Peyer's patch (tissue), 4 donors: ENCODE data around the gene EXTL1. TPM values are rescaled to one million over a fixed set of nuclear protein-coding genes. Genes with fewer than 3 reads are reported as not detected.

Experiments
- DNase-seq, 3 donors: peaks; one replicate each; pipeline ENCODE4 v3.0.0-alpha.2; 2017 to 2019
- H3K27ac ChIP-seq, 4 donors: fragments of 200-600 bp; sonication (generic); one replicate each; pipeline ENCODE4 v1.5.1; 2016 to 2019
- H3K27me3 ChIP-seq, 2 donors: fragments of 200-600 bp; sonication (generic); one replicate each; pipeline ENCODE4 v1.5.1; 2019
- H3K36me3 ChIP-seq, 3 donors: fragments of 200-600 bp; sonication (generic); one replicate each; pipeline ENCODE4 v1.5.1; 2016 to 2019
- H3K4me1 ChIP-seq, 4 donors: fragments of 200-600 bp; sonication (generic); one replicate each; pipeline ENCODE4 v1.5.1; 2016 to 2019
- H3K4me3 ChIP-seq, 4 donors: fragments of 200-600 bp; sonication (generic); 1 replicate in 3 of 4; 2 replicates in 1 of 4; pipeline ENCODE4 v1.5.1; 2016 to 2019; ENCODE audit warnings: mild to moderate bottlenecking in 1 of 4
- H3K9me3 ChIP-seq, 4 donors: fragments of 200-600 bp; sonication (generic); one replicate each; pipeline ENCODE4 v1.5.1; 2016 to 2019; ENCODE audit warnings: mild to moderate bottlenecking in 1 of 4
- CTCF ChIP-seq, 6 experiments: fragments of 450-650 bp in 4 of 6; fragments of 200-600 bp in 2 of 6; sonication (generic) in 1 of 6; IDR thresholded peaks; one replicate each; pipeline ENCODE4 v1.5.1; 2017 to 2019; ENCODE audit warnings: antibody characterized with exemption in 6 of 6, mild to moderate bottlenecking in 3 of 6, moderate library complexity in 1 of 6
- POLR2A ChIP-seq, 2 donors: fragments of 450-650 bp; IDR thresholded peaks; one replicate each; pipeline ENCODE4 v1.5.1; 2017; ENCODE audit warnings: antibody characterized with exemption in 2 of 2, mild to moderate bottlenecking in 2 of 2, moderate library complexity in 2 of 2
- total RNA-seq, 4 donors: library from RNA; depleted of rRNA; stranded (reverse); fragments of >200 nt; gene quantifications; one replicate each; pipeline ENCODE4 v1.1.0, GENCODE V29; 2016

Gene EXTL1
- total RNA-seq, 4 donors from 2014 or later = not detected

GRCh38 chr1:26041401-26041800, 19.8 kb downstream of the EXTL1 start:
- Histone ChIP-seq H3K36me3 (no peaks in the 10 kb centered on the region), H3K9me3 (no peaks in the 10 kb centered on the region), H3K4me1 (peaks cover 0 to 15% (median 6%) of the 10 kb centered on the region in 4 donors), H3K27me3 (peaks cover 0 to 14% of the 10 kb centered on the region in 2 donors), H3K4me3 (no peak overlapping the region), H3K27ac (no peak overlapping the region)
- no peak for DNase-seq
- no peak for TF ChIP-seq POLR2A (IDR thresholded peaks at IDR 0.05)
- no peak for TF ChIP-seq CTCF (IDR thresholded peaks at IDR 0.05)

- Histone ChIP-seq H3K27me3 (peaks cover 0 to 16% of the 10 kb centered on the region in 2 donors), H3K36me3 (no peaks in the 10 kb centered on the region), H3K4me1 (peaks cover 0 to 16% (median 6%) of the 10 kb centered on the region in 4 donors), H3K27ac (no peak overlapping the region), H3K4me3 (no peak overlapping the region), H3K9me3 (no peaks in the 10 kb centered on the region)
- TF ChIP-seq CTCF (IDR thresholded peaks at IDR 0.05) (no peak), POLR2A (IDR thresholded peaks at IDR 0.05) (no peak)
- no peak for DNase-seq
These were observed 20.4 kb downstream of the EXTL1 start for GRCh38 chr1:26041978-26042377.

GRCh38 chr1:26043765-26044164, 22.2 kb downstream of the EXTL1 start:
- no peak overlapping the region for H3K4me3 ChIP-seq
- peaks cover 0 to 16% (median 6%) of the 10 kb centered on the region in 4 donors for H3K4me1 ChIP-seq
- no peak for DNase-seq
- H3K9me3 ChIP-seq = no peaks in the 10 kb centered on the region
- TF ChIP-seq CTCF (IDR thresholded peaks at IDR 0.05) (no peak), POLR2A (IDR thresholded peaks at IDR 0.05) (no peak)
- no peaks in the 10 kb centered on the region for H3K36me3 ChIP-seq
- H3K27ac ChIP-seq = no peak overlapping the region
- peaks cover 0 to 16% of the 10 kb centered on the region in 2 donors for H3K27me3 ChIP-seq

- DNase-seq = no peak
- TF ChIP-seq CTCF (IDR thresholded peaks at IDR 0.05) (no peak), POLR2A (IDR thresholded peaks at IDR 0.05) (no peak)
- Histone ChIP-seq H3K27me3 (peaks cover 0 to 16% of the 10 kb centered on the region in 2 donors), H3K27ac (no peak overlapping the region), H3K9me3 (no peaks in the 10 kb centered on the region), H3K36me3 (no peaks in the 10 kb centered on the region), H3K4me3 (no peak overlapping the region), H3K4me1 (peaks cover 0 to 21% (median 6%) of the 10 kb centered on the region in 4 donors)
These were observed 22.8 kb downstream of the EXTL1 start for GRCh38 chr1:26044414-26044813.

- H3K27ac ChIP-seq = no peak overlapping the region
These were observed 23.6 kb downstream of the EXTL1 start for GRCh38 chr1:26044971-26045721.

More at GRCh38 chr1:26044971-26045721, 23.6 kb downstream of the EXTL1 start:
- H3K4me3 ChIP-seq = peak overlapping the region in 2 of 4 donors; percentile 40 to 44
- no peaks in the 10 kb centered on the region for H3K36me3 ChIP-seq
- peaks cover 0 to 16% of the 10 kb centered on the region in 2 donors for H3K27me3 ChIP-seq
- TF ChIP-seq CTCF (IDR thresholded peaks at IDR 0.05) = no peak
- no peak for TF ChIP-seq POLR2A (IDR thresholded peaks at IDR 0.05)
- peaks cover 0 to 28% (median 6%) of the 10 kb centered on the region in 4 donors for H3K4me1 ChIP-seq
- H3K9me3 ChIP-seq = no peaks in the 10 kb centered on the region
- DNase-seq = peak in 1 of 3 donors; percentile 58
